GM12878 (cell line): ENCODE results near the gene IGSF23. TPM values are rescaled to one million over a fixed set of nuclear protein-coding genes. Genes with fewer than 3 reads are reported as not detected.

Source experiments
- ATAC-seq: fragments of 200-7000 bp; cut with Tn5 transposase; 3 replicates; pipeline ENCODE4 v1.9.1; 2020; ENCODE audit warnings: mild to moderate bottlenecking, moderate library complexity
- BruUV-seq: library from RNA; stranded (reverse); fragments of 400-500 nt; replicated peaks from 2 replicates; lab custom pipeline; 2021; lab: Mats Ljungman, UMichigan
- CTCF ChIA-PET: fragments of 300-600 bp; sonication (Branson Sonifier 250); formaldehyde crosslinking; extraction: SDS; loops from one replicate; lab custom pipeline; 2021; ENCODE audit warnings: inconsistent platforms; lab: Yijun Ruan, JAX
- POLR2A ChIA-PET: fragments of 350-600 bp; formaldehyde crosslinking; extraction: SDS; loops from one replicate; lab custom pipeline; 2021; ENCODE audit warnings: inconsistent platforms; lab: Charles Lee
- RAD21 ChIA-PET: fragments of 300-600 bp; sonication (Branson Sonifier 250); formaldehyde crosslinking; loops from one replicate; lab custom pipeline; 2023; ENCODE audit warnings: antibody characterized with exemption; ENCODE audit not compliant: unreplicated experiment; lab: Charles Lee
- SMC1A ChIA-PET: fragments of 300-600 bp; sonication (Branson Sonifier 250); formaldehyde crosslinking; loops from one replicate; lab custom pipeline; 2023; ENCODE audit not compliant: unreplicated experiment, uncharacterized antibody; lab: Charles Lee
- DNase-seq: peaks from one replicate; pipeline ENCODE4 v3.0.0-alpha.2; 2011; ENCODE audit warnings: low read depth, low spot score
- FAIRE-seq: peaks from 3 replicates; lab custom pipeline; 2011; peaks lifted over from hg19 to GRCh38; lab: Jason Lieb, UNC
- H2AFZ ChIP-seq: 2 replicates; pipeline ENCODE4 v1.6.0; 2011; ENCODE audit warnings: low read depth, low read length, control low read depth; ENCODE audit not compliant: control insufficient read depth
- H3K27ac ChIP-seq: 2 replicates; pipeline ENCODE4 v1.5.1; 2011; ENCODE audit warnings: control low read depth; ENCODE audit not compliant: control insufficient read depth, insufficient read depth
- H3K27me3 ChIP-seq, 2 experiments: replicated peaks in 1 of 2; 2 replicates each; pipeline versions ENCODE4 v1.6.0 to v1.6.1; 2011; ENCODE audit warnings: low read length in 1 of 2; ENCODE audit not compliant: control insufficient read depth in 2 of 2, insufficient read depth in 2 of 2
- H3K36me3 ChIP-seq, 2 experiments: 2 replicates each; pipeline ENCODE4 v1.5.1; 2011; ENCODE audit warnings: low read length in 1 of 2; ENCODE audit not compliant: control insufficient read depth in 2 of 2, insufficient read depth in 2 of 2
- H3K4me1 ChIP-seq: 2 replicates; pipeline ENCODE4 v1.6.1; 2011; ENCODE audit warnings: mild to moderate bottlenecking, low read length, moderate library complexity, mixed read lengths; ENCODE audit not compliant: control insufficient read depth, insufficient read depth
- H3K4me2 ChIP-seq: 2 replicates; pipeline ENCODE4 v1.6.0; 2011; ENCODE audit warnings: control low read depth; ENCODE audit not compliant: control insufficient read depth, insufficient read depth
- H3K4me3 ChIP-seq: fragments of 200-600 bp; sonication (generic); 2 replicates; pipeline ENCODE4 v1.5.1; 2016
- H3K79me2 ChIP-seq: 2 replicates; pipeline ENCODE4 v1.6.0; 2011; ENCODE audit warnings: low read length; ENCODE audit not compliant: control insufficient read depth, insufficient read depth
- H3K9ac ChIP-seq: 2 replicates; pipeline ENCODE4 v1.8.0; 2011; ENCODE audit warnings: low read length, control low read depth, mixed read lengths; ENCODE audit not compliant: control insufficient read depth, insufficient read depth
- H3K9me3 ChIP-seq: replicated peaks from 3 replicates; pipeline ENCODE4 v1.5.1; 2011; ENCODE audit warnings: mild to moderate bottlenecking, low read length; ENCODE audit not compliant: control insufficient read depth, insufficient read depth
- H4K20me1 ChIP-seq: 2 replicates; pipeline ENCODE4 v1.6.0; 2011; ENCODE audit not compliant: control insufficient read depth, insufficient read depth
- BACH1 ChIP-seq: fragments of 450-650 bp; IDR thresholded peaks from 2 replicates; pipeline ENCODE4 v1.6.1; 2017; ENCODE audit warnings: mild to moderate bottlenecking, borderline replicate concordance
- CBX3 ChIP-seq: fragments of 200-600 bp; sonication (generic); IDR thresholded peaks from 2 replicates; pipeline ENCODE4 v1.6.1; 2016; ENCODE audit warnings: low read depth, borderline replicate concordance
- CHD2 ChIP-seq: IDR thresholded peaks from 2 replicates; pipeline ENCODE4 v1.6.1; 2011; ENCODE audit warnings: low read depth, low read length, improper control_type of control experiment, borderline replicate concordance
- CREB1 ChIP-seq: IDR thresholded peaks from 2 replicates; pipeline ENCODE4 v1.6.1; 2012; ENCODE audit warnings: low read depth, mild to moderate bottlenecking, inconsistent platforms
- EZH2 ChIP-seq: IDR thresholded peaks from 2 replicates; pipeline ENCODE4 v1.6.1; 2012; ENCODE audit warnings: low read depth, mild to moderate bottlenecking, control low read depth, inconsistent platforms, low read length, borderline replicate concordance; ENCODE audit not compliant: control insufficient read depth
- HDGF ChIP-seq: fragments of 450-650 bp; IDR thresholded peaks from 2 replicates; pipeline ENCODE4 v1.6.1; 2016; ENCODE audit warnings: antibody characterized with exemption
- IKZF1 ChIP-seq: fragments of 450-650 bp; conservative IDR thresholded peaks from 2 replicates; pipeline ENCODE4 v1.6.1; 2017; ENCODE audit warnings: antibody characterized with exemption, mild to moderate bottlenecking
- MLLT1 ChIP-seq: fragments of 450-650 bp; IDR thresholded peaks from 2 replicates; pipeline ENCODE4 v1.6.1; 2016; ENCODE audit warnings: mild to moderate bottlenecking
- MTA3 ChIP-seq: IDR thresholded peaks from 2 replicates; pipeline ENCODE4 v1.6.1; 2012; ENCODE audit warnings: low read length, inconsistent platforms, borderline replicate concordance
- NR2C1 ChIP-seq: fragments of 450-650 bp; IDR thresholded peaks from 2 replicates; pipeline ENCODE4 v1.6.1; 2017; ENCODE audit warnings: antibody characterized with exemption, mild to moderate bottlenecking, moderate library complexity
- SIN3A ChIP-seq: IDR thresholded peaks from 2 replicates; pipeline ENCODE4 v1.6.1; 2012; ENCODE audit warnings: low read depth, low read length, improper control_type of control experiment
- TBL1XR1 ChIP-seq: IDR thresholded peaks from 2 replicates; pipeline ENCODE4 v1.6.1; 2012; ENCODE audit warnings: low read depth, low read length, improper control_type of control experiment
- YY1 ChIP-seq: IDR thresholded peaks from 2 replicates; pipeline ENCODE4 v1.6.1; 2011; ENCODE audit warnings: low read depth, mild to moderate bottlenecking, low read length
- WGBS: methylation state at CpG from one replicate; pipeline ENCODE4 v1.1.6; 2016; ENCODE audit warnings: low lambda C conversion rate; ENCODE audit not compliant: insufficient replicate concordance, insufficient coverage; ENCODE audit errors: missing lambda C conversion rate; 5-methylcytosine and 5-hydroxymethylcytosine counted together
- in situ Hi-C: fragments of 300-500 bp; cut with MboI; formaldehyde crosslinking; loops from 9 replicates; pipeline ENCODE4 v1.14.3; 2018; ENCODE audit warnings: mixed read lengths
- intact Hi-C: fragments of 100-400 bp; cut with micrococcal nuclease; formaldehyde crosslinking; loops from one replicate; pipeline ENCODE4 v1.14.2; 2022; ENCODE audit not compliant: unreplicated experiment
- polyA plus RNA-seq, 11 experiments: library from polyadenylated mRNA; depleted of rRNA in 4 of 11; unstranded in 6 of 11; stranded (reverse) in 5 of 11; fragments of >200 nt; fragmentation: Nextera tagmentation in 4 of 11; fragmentation: Illumina TruSeq in 1 of 11; extraction: Ambion mirVana in 4 of 11; extraction: Trizol in 1 of 11; gene quantifications; 1 replicate in 1 of 11; 2 replicates in 10 of 11; pipeline versions ENCODE4 v1.2.1 to v1.2.3, GENCODE V29; 2011 to 2016; ENCODE audit warnings: inconsistent platforms in 2 of 11, missing spikeins in 2 of 11, low read depth in 1 of 11
- total RNA-seq, 4 experiments: library from RNA; depleted of rRNA in 3 of 4; stranded (reverse); fragments of >200 nt in 3 of 4; fragmentation: Illumina TruSeq in 1 of 4; extraction: Trizol in 1 of 4; gene quantifications; 2 replicates each; pipeline versions ENCODE4 v1.2.1 to v1.2.3, GENCODE V29; 2013 to 2021

IGSF23 gene
- total and polyA plus RNA-seq, 10 of the 15 experiments (the other 5 are each of a cell fraction or from before 2014, with no cell fraction given), result not detected

GRCh38 chr19:44637390-44637764 is 24.0 kb downstream of the IGSF23 start:
- H3K36me3 ChIP-seq, result no peaks in the 10 kb centered on the region
- BruUV-seq, result no TSS peak
- no peaks in the 10 kb centered on the region for H3K9me3 ChIP-seq
- H3K9ac ChIP-seq, result no peak overlapping the region
- no peaks in the 10 kb centered on the region for H3K79me2 ChIP-seq
- FAIRE-seq (no peak), DNase-seq (no peak), ATAC-seq (no peak)
- no peaks in the 10 kb centered on the region for H4K20me1 ChIP-seq
- no peaks in the 10 kb centered on the region for H3K27me3 ChIP-seq
- intact Hi-C loops (no loop called here), in situ Hi-C loops (no loop called here)
- H3K4me1 ChIP-seq, result no peaks in the 10 kb centered on the region
- no peak overlapping the region for H2AFZ ChIP-seq
- H3K4me2 ChIP-seq, result no peak overlapping the region
- POLR2A ChIA-PET, result interaction anchor here (0.6 kb wide), 1 partner anchor 345 kb away, joined by 3 read pairs; no protein-coding TSS in a partner anchor
- H3K27ac ChIP-seq, result no peak overlapping the region
- CTCF ChIA-PET, result interaction anchor here (2.5 kb wide), 1 partner anchor 17 kb away, joined by 6 read pairs; no protein-coding TSS in a partner anchor
- TF ChIP-seq TBL1XR1 (no peak), HDGF (no peak), CHD2 (no peak), NR2C1 (no peak), SIN3A (no peak), BACH1 (no peak), CREB1 (no peak), EZH2 (no peak), IKZF1 (no peak), YY1 (no peak), MTA3 (no peak), CBX3 (no peak), MLLT1 (no peak)
- 31% methylated on average over 5 of the region's 5 CpGs for WGBS
- RAD21 ChIA-PET, result no interaction called here
- H3K4me3 ChIP-seq, result no peak overlapping the region
- SMC1A ChIA-PET, result no interaction called here
